ENCODE results near the gene PSMD5. TPM values are rescaled to one million over a fixed set of nuclear protein-coding genes. Genes with fewer than 3 reads are reported as not detected.
"Not testable (repeated sequence)": the region's sequence is repeated elsewhere in the genome, so short reads cannot be mapped to it uniquely, and the experiment has no call there.

PSMD5 gene
- total RNA-seq, 1 experiment from 2014 or later, result 68.1 TPM

- H3K27me3 ChIP-seq (replicated peaks; ENCODE audit: control insufficient read depth, insufficient read depth, low read length), result no peaks in the 10 kb centered on the region
- Mint-ChIP-seq H3K36me3 (ENCODE audit: insufficient read depth, unreplicated experiment) (peaks cover 5% of the 10 kb centered on the region), H3K27me3 (ENCODE audit: insufficient read depth, unreplicated experiment) (no peaks in the 10 kb centered on the region), H3K4me3 (ENCODE audit: unreplicated experiment) (no peak overlapping the region), H3K9me3 (ENCODE audit: unreplicated experiment) (peaks cover 56% of the 10 kb centered on the region), H3K4me1 (ENCODE audit: low read depth, unreplicated experiment) (no peaks in the 10 kb centered on the region), H3K27ac (ENCODE audit: unreplicated experiment) (no peak overlapping the region)
- CTCF ChIA-PET, result no interaction called here
- no peak overlapping the region for H3K4me3 ChIP-seq (ENCODE audit: low read depth, low read length)
- intact Hi-C loops (cut with micrococcal nuclease; ENCODE audit: unreplicated experiment), result no loop called here
- H3K4me1 ChIP-seq, result no peaks in the 10 kb centered on the region
- no peak for DNase-seq
- TF ChIP-seq, protein P1, sequence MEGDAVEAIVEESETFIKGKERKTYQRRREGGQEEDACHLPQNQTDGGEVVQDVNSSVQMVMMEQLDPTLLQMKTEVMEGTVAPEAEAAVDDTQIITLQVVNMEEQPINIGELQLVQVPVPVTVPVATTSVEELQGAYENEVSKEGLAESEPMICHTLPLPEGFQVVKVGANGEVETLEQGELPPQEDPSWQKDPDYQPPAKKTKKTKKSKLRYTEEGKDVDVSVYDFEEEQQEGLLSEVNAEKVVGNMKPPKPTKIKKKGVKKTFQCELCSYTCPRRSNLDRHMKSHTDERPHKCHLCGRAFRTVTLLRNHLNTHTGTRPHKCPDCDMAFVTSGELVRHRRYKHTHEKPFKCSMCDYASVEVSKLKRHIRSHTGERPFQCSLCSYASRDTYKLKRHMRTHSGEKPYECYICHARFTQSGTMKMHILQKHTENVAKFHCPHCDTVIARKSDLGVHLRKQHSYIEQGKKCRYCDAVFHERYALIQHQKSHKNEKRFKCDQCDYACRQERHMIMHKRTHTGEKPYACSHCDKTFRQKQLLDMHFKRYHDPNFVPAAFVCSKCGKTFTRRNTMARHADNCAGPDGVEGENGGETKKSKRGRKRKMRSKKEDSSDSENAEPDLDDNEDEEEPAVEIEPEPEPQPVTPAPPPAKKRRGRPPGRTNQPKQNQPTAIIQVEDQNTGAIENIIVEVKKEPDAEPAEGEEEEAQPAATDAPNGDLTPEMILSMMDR (IDR thresholded peaks at IDR 0.05; ENCODE audit: insufficient read depth in 1 of 2, low read depth in 1 of 2, low read length in 1 of 2, severe bottlenecking in 1 of 2, unreplicated experiment in 1 of 2), result no peak
- POLR2A ChIA-PET, result no interaction called here
- no TSS peak for BruUV-seq (replicated peaks)
- H3K9me3 ChIP-seq, result peaks cover 17% of the 10 kb centered on the region
- H3K36me3 ChIP-seq (ENCODE audit: control insufficient read depth, insufficient read depth, low read length), result no peaks in the 10 kb centered on the region
Measured at GRCh38 chr9:120808931-120809330, 33.8 kb downstream of the PSMD5 start.

- POLR2A ChIA-PET, result no interaction called here
- peaks cover 58% of the 10 kb centered on the region for H3K9me3 Mint-ChIP-seq (ENCODE audit: unreplicated experiment)
- no peak overlapping the region for H3K4me3 Mint-ChIP-seq (ENCODE audit: unreplicated experiment)
Measured at GRCh38 chr9:120807607-120808379, 34.9 kb downstream of the PSMD5 start.

DNA sequence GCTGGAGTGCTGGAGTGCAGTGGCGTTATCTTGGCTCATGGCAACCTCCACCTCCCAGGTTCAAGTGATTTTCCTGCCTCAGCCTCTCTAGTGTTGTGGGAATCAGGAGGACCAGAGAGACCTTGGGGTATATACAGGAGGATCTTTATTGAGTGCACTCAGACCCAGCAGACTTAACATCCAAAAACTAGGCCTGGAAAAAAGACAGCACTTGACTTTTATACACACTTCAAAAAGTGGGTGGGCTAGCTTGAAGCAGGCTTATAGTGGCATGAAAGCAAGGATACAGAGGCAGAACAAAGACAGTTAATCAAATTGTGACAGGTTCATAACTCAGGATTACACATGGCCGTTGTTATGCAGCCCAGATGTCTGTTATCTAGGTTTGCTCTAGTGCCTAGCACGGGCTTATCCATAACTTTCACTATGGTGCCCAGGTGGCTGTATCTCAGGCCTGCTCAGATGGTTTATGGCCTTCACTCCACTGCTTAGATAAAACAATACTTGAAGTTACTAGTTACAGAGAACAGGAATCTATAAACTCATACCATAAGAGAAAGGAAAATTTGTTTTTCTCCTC is 37.8 kb downstream of the PSMD5 start:
- H3K4me1 Mint-ChIP-seq (ENCODE audit: low read depth, unreplicated experiment); POLR2A ChIA-PET; H3K27ac Mint-ChIP-seq (ENCODE audit: unreplicated experiment); intact Hi-C loops (cut with micrococcal nuclease; ENCODE audit: unreplicated experiment); DNase-seq; H3K27me3 Mint-ChIP-seq (ENCODE audit: insufficient read depth, unreplicated experiment); H3K36me3 Mint-ChIP-seq (ENCODE audit: insufficient read depth, unreplicated experiment); BruUV-seq (replicated peaks); H3K36me3 ChIP-seq (ENCODE audit: control insufficient read depth, insufficient read depth, low read length); H3K27me3 ChIP-seq (replicated peaks; ENCODE audit: control insufficient read depth, insufficient read depth, low read length); H3K4me3 Mint-ChIP-seq (ENCODE audit: unreplicated experiment); H3K4me3 ChIP-seq (ENCODE audit: low read depth, low read length); CTCF ChIA-PET: not testable (repeated sequence)
- H3K9me3 Mint-ChIP-seq (ENCODE audit: unreplicated experiment), result peaks cover 52% of the 10 kb centered on the region
- Histone ChIP-seq H3K4me1 (peaks cover 20% of the 10 kb centered on the region), H3K9me3 (peaks cover 20% of the 10 kb centered on the region)

More at GRCh38 chr9:120807607-120808379, 34.9 kb downstream of the PSMD5 start:
- BruUV-seq (replicated peaks), result no TSS peak
- H3K4me3 ChIP-seq (ENCODE audit: low read depth, low read length), result no peak overlapping the region
- no peaks in the 10 kb centered on the region for H3K27me3 Mint-ChIP-seq (ENCODE audit: insufficient read depth, unreplicated experiment)
- intact Hi-C loops (cut with micrococcal nuclease; ENCODE audit: unreplicated experiment), result no loop called here
- no peaks in the 10 kb centered on the region for H3K27me3 ChIP-seq (replicated peaks; ENCODE audit: control insufficient read depth, insufficient read depth, low read length)
- no peaks in the 10 kb centered on the region for H3K4me1 ChIP-seq
- H3K36me3 ChIP-seq (ENCODE audit: control insufficient read depth, insufficient read depth, low read length), result no peaks in the 10 kb centered on the region
- H3K9me3 ChIP-seq, result peaks cover 20% of the 10 kb centered on the region
- no peaks in the 10 kb centered on the region for H3K4me1 Mint-ChIP-seq (ENCODE audit: low read depth, unreplicated experiment)
- TF ChIP-seq, protein P1 (IDR thresholded peaks at IDR 0.05; ENCODE audit: insufficient read depth in 1 of 2, low read depth in 1 of 2, low read length in 1 of 2, severe bottlenecking in 1 of 2, unreplicated experiment in 1 of 2), result no peak
- H3K27ac Mint-ChIP-seq (ENCODE audit: unreplicated experiment), result no peak overlapping the region
- H3K36me3 Mint-ChIP-seq (ENCODE audit: insufficient read depth, unreplicated experiment), result peaks cover 10% of the 10 kb centered on the region
- CTCF ChIA-PET, result no interaction called here
- DNase-seq, result no peak
